ENCODE data around the gene CRB2.

CRB2 gene

GRCh38 chr9:123371805-123372590, 16.0 kb downstream of the CRB2 start:
- TF ChIP-seq CTCF (conservative IDR thresholded peaks at IDR 0.05), result no peak
- TF ChIP-seq ZFX (IDR thresholded peaks at IDR 0.05), result no peak
- H3K27ac ChIP-seq, result no peak overlapping the region

- H3K27ac ChIP-seq, result no peak overlapping the region
- TF ChIP-seq CTCF (conservative IDR thresholded peaks at IDR 0.05) (no peak), ZFX (IDR thresholded peaks at IDR 0.05) (no peak)
Observed at GRCh38 chr9:123372766-123373446, 16.9 kb downstream of the CRB2 start.

GRCh38 chr9:123373447-123373923, 17.5 kb downstream of the CRB2 start:
- no peak overlapping the region for H3K27ac ChIP-seq
- no peak for TF ChIP-seq CTCF (conservative IDR thresholded peaks at IDR 0.05)
- TF ChIP-seq ZFX (IDR thresholded peaks at IDR 0.05), result 0 out of 2 replicates have a peak, but pooled peaks have one; percentile 17

GRCh38 chr9:123373946-123374345, 17.9 kb downstream of the CRB2 start:
- TF ChIP-seq CTCF (conservative IDR thresholded peaks at IDR 0.05), result no peak
- TF ChIP-seq ZFX (IDR thresholded peaks at IDR 0.05), result no peak
- no peak overlapping the region for H3K27ac ChIP-seq

- TF ChIP-seq ZFX (IDR thresholded peaks at IDR 0.05) (no peak), CTCF (conservative IDR thresholded peaks at IDR 0.05) (no peak)
- no peak overlapping the region for H3K27ac ChIP-seq
Observed at GRCh38 chr9:123375469-123376132, 19.6 kb downstream of the CRB2 start.

- no peak for TF ChIP-seq ZFX (IDR thresholded peaks at IDR 0.05)
- TF ChIP-seq CTCF (conservative IDR thresholded peaks at IDR 0.05), result no peak
- no peak overlapping the region for H3K27ac ChIP-seq
Observed at GRCh38 chr9:123376218-123377071, 20.4 kb downstream of the CRB2 start.

Measured in C4-2B (cell line).